Nephron progenitor cell (in vitro differentiated cells): ENCODE measurements around the gene ZNF296.

ENCODE experiments used
- DNase-seq: peaks from one replicate; pipeline ENCODE4 v3.0.0; 2021
- H3K27ac Mint-ChIP-seq: 2 replicates; pipeline ENCODE4 v1.8.0; 2021; ENCODE audit warnings: mild to moderate bottlenecking, moderate library complexity, mixed read lengths
- H3K27me3 Mint-ChIP-seq: 2 replicates; pipeline ENCODE4 v1.8.0; 2021; ENCODE audit warnings: mild to moderate bottlenecking, low read depth, mixed read lengths; ENCODE audit not compliant: poor library complexity
- H3K36me3 Mint-ChIP-seq: 2 replicates; pipeline ENCODE4 v1.8.0; 2021; ENCODE audit warnings: low read depth, mixed read lengths
- H3K4me1 Mint-ChIP-seq: 2 replicates; pipeline ENCODE4 v1.8.0; 2021; ENCODE audit warnings: mixed read lengths
- H3K4me3 Mint-ChIP-seq: 2 replicates; pipeline ENCODE4 v1.8.0; 2021; ENCODE audit warnings: mild to moderate bottlenecking, moderate library complexity, mixed read lengths
- H3K9me3 Mint-ChIP-seq: 2 replicates; pipeline ENCODE4 v1.8.0; 2021; ENCODE audit warnings: mild to moderate bottlenecking, moderate library complexity, mixed read lengths
- CTCF ChIP-seq: fragments of 200-600 bp; sonication (generic); IDR thresholded peaks from 2 replicates; pipeline ENCODE4 v1.5.0; 2021; ENCODE audit warnings: antibody characterized with exemption

The ZNF296 gene

GRCh38 chr19:45094137-45094536, 17.9 kb upstream of the ZNF296 start:
- TF ChIP-seq CTCF = no peak
- H3K4me3 Mint-ChIP-seq = peak overlapping the region; percentile 98
- H3K27ac Mint-ChIP-seq = peak overlapping the region; percentile 92
- no peak for DNase-seq
- peaks cover 76% of the 10 kb centered on the region for H3K4me1 Mint-ChIP-seq
- no peaks in the 10 kb centered on the region for H3K9me3 Mint-ChIP-seq
- H3K36me3 Mint-ChIP-seq = peaks cover 26% of the 10 kb centered on the region
- no peaks in the 10 kb centered on the region for H3K27me3 Mint-ChIP-seq

GRCh38 chr19:45092747-45093678, 16.7 kb upstream of the ZNF296 start, which contains the start of gene PPP1R37:
Gene PPP1R37 (plus strand): TSS chr19:45093179. CDS start chr19:45093326, 147 bp downstream.
- H3K36me3 Mint-ChIP-seq = peaks cover 29% of the 10 kb centered on the region
- H3K4me1 Mint-ChIP-seq = peaks cover 65% of the 10 kb centered on the region
- no peak for TF ChIP-seq CTCF
- peak within 1 kb of the TSS; percentile 98 for H3K4me3 Mint-ChIP-seq
- H3K9me3 Mint-ChIP-seq = no peaks in the 10 kb centered on the region
- peak; percentile 89 for DNase-seq
- H3K27me3 Mint-ChIP-seq = peaks cover 3% of the 10 kb centered on the region
- peak within 1 kb of the TSS; percentile 100 for H3K27ac Mint-ChIP-seq

- Mint-ChIP-seq H3K27ac (peak overlapping the region; percentile 100), H3K27me3 (peaks cover 3% of the 10 kb centered on the region), H3K4me1 (peaks cover 47% of the 10 kb centered on the region), H3K9me3 (no peaks in the 10 kb centered on the region), H3K36me3 (peaks cover 42% of the 10 kb centered on the region), H3K4me3 (peak overlapping the region; percentile 98)
- peak; percentile 100 for DNase-seq
- no peak for TF ChIP-seq CTCF
Observed at GRCh38 chr19:45091031-45091923, 15.0 kb upstream of the ZNF296 start.

GRCh38 chr19:45090606-45091005, 14.3 kb upstream of the ZNF296 start:
- peak overlapping the region; percentile 98 for H3K4me3 Mint-ChIP-seq
- H3K27ac Mint-ChIP-seq = peak overlapping the region; percentile 97
- H3K36me3 Mint-ChIP-seq = peaks cover 44% of the 10 kb centered on the region
- peaks cover 41% of the 10 kb centered on the region for H3K4me1 Mint-ChIP-seq
- peaks cover 3% of the 10 kb centered on the region for H3K27me3 Mint-ChIP-seq
- DNase-seq = no peak
- no peaks in the 10 kb centered on the region for H3K9me3 Mint-ChIP-seq
- no peak for TF ChIP-seq CTCF

GRCh38 chr19:45090034-45090433, 13.8 kb upstream of the ZNF296 start:
- Mint-ChIP-seq H3K27me3 (peaks cover 3% of the 10 kb centered on the region), H3K36me3 (peaks cover 48% of the 10 kb centered on the region), H3K4me3 (no peak overlapping the region), H3K27ac (peak overlapping the region; percentile 49), H3K9me3 (no peaks in the 10 kb centered on the region), H3K4me1 (peaks cover 38% of the 10 kb centered on the region)
- no peak for TF ChIP-seq CTCF
- DNase-seq = no peak
